Mucosa of descending colon (tissue), 3 donors: ENCODE results near the gene SLC36A2. TPM values are rescaled to one million over a fixed set of nuclear protein-coding genes. Genes with fewer than 3 reads are reported as not detected.

Experiments
- ATAC-seq: fragments of 200-7000 bp; cut with Tn5 transposase; one replicate; pipeline ENCODE4 v1.9.1; 2020; ENCODE audit warnings: mild to moderate bottlenecking, moderate library complexity
- DNase-seq, 3 donors: peaks; one replicate each; pipeline ENCODE4 v3.0.0-alpha.2; 2020
- H3K36me3 ChIP-seq: fragments of 200-600 bp; one replicate; pipeline ENCODE4 v1.8.0; 2021; ENCODE audit warnings: low read depth, mild to moderate bottlenecking
- H3K4me1 ChIP-seq: fragments of 200-600 bp; one replicate; pipeline ENCODE4 v1.8.0; 2021; ENCODE audit warnings: low read depth, mild to moderate bottlenecking
- H3K4me3 ChIP-seq: fragments of 200-600 bp; one replicate; pipeline ENCODE4 v1.8.0; 2021; ENCODE audit warnings: mild to moderate bottlenecking
- H3K9me3 ChIP-seq: fragments of 200-600 bp; one replicate; pipeline ENCODE4 v1.8.0; 2021; ENCODE audit warnings: mild to moderate bottlenecking
- intact Hi-C, 2 donors: fragments of 100-400 bp; cut with DNase I in 1 of 2; cut with micrococcal nuclease in 1 of 2; formaldehyde crosslinking; loops; one replicate each; pipeline versions ENCODE4 v1.11.0 to v1.11.1; 2022; cut with DNase I, micrococcal nuclease
- total RNA-seq, 3 donors: library from RNA; stranded (reverse); fragmentation: NEBNext Ultra II Directional in 2 of 3; extraction: Animal tissue kit (Norgen Biotek cat#: 25700) in 2 of 3; gene quantifications; one replicate each; pipeline versions ENCODE4 v1.2.1 to v1.2.4, GENCODE V29; 2021 to 2023
- TF ChIP-seq, protein P1 (sequence below): fragments of 200-600 bp; IDR thresholded peaks from one replicate; pipeline ENCODE4 v1.8.0; 2022; ENCODE audit warnings: antibody characterized with exemption, mild to moderate bottlenecking
- donor health status: DM: no; HTN: no; CAD: no; lungs with moderate emphysema.
- donor health status: DM: no; HTN: no; CAD: no.
- donor health status: DM: no; HTN: yes; CAD: no.

The SLC36A2 gene
- total RNA-seq, 3 donors from 2014 or later: not detected

DNA sequence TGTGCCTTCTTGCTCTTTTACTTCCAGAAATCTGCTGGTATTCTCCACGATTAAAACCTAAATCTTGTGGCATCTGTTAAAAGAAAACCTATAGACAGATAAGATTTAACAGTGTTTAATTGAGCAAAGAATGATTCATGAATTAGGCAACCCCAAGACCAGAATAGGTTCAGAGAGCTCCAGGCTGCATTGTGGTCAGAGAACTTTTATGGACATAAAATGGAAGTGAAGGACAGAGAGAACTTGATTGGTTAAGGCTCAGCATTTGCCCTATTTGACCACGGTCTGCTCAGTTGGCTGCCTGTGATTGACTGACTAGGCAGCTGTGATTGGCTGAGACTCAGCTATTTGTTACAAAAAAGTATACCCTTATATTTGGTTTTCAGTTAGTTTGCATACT lies 10.4 kb upstream of the SLC36A2 start:
- peaks cover 4% of the 10 kb centered on the region for H3K9me3 ChIP-seq
- H3K4me3 ChIP-seq: no peak overlapping the region
- DNase-seq (no peak), ATAC-seq (no peak)
- TF ChIP-seq, protein P1, sequence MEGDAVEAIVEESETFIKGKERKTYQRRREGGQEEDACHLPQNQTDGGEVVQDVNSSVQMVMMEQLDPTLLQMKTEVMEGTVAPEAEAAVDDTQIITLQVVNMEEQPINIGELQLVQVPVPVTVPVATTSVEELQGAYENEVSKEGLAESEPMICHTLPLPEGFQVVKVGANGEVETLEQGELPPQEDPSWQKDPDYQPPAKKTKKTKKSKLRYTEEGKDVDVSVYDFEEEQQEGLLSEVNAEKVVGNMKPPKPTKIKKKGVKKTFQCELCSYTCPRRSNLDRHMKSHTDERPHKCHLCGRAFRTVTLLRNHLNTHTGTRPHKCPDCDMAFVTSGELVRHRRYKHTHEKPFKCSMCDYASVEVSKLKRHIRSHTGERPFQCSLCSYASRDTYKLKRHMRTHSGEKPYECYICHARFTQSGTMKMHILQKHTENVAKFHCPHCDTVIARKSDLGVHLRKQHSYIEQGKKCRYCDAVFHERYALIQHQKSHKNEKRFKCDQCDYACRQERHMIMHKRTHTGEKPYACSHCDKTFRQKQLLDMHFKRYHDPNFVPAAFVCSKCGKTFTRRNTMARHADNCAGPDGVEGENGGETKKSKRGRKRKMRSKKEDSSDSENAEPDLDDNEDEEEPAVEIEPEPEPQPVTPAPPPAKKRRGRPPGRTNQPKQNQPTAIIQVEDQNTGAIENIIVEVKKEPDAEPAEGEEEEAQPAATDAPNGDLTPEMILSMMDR: no peak
- intact Hi-C loops: no loop called here
- H3K4me1 ChIP-seq: no peaks in the 10 kb centered on the region
- H3K36me3 ChIP-seq: no peaks in the 10 kb centered on the region

GRCh38 chr5:151357097-151357496 lies 9.7 kb upstream of the SLC36A2 start:
- Histone ChIP-seq H3K4me1 (no peaks in the 10 kb centered on the region), H3K9me3 (no peaks in the 10 kb centered on the region), H3K36me3 (no peaks in the 10 kb centered on the region), H3K4me3 (no peak overlapping the region)
- no peak for ATAC-seq
- intact Hi-C loops: no loop called here
- TF ChIP-seq, protein P1: no peak
- no peak for DNase-seq

GRCh38 chr5:151351671-151352070 lies 4.3 kb upstream of the SLC36A2 start:
- ATAC-seq: no peak

DNA sequence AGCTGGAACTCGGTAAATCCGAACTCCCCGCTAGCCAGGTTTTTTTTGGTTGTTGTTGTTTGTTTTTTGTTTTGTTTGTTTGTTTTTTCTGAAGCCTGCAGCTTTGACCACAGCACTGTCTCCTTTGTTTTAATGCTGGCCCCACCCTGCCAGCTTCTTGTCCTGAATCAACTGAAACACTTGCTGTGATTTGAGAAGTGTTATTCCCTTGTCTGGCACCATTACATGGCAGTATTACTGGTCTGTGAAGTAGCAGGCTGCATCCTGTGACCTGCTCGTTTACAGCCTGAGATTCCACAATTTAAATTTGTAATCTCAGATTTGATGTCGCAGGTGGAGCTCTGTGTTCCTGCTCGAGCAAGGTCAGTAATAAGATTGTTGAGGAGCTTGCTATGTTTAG lies 1.4 kb upstream of the SLC36A2 start:
- Histone ChIP-seq H3K9me3 (no peaks in the 10 kb centered on the region), H3K36me3 (no peaks in the 10 kb centered on the region), H3K4me3 (no peak overlapping the region), H3K4me1 (no peaks in the 10 kb centered on the region)
- intact Hi-C loops: no loop called here
- DNase-seq (no peak), ATAC-seq (no peak)
- TF ChIP-seq, protein P1: no peak

More at GRCh38 chr5:151351671-151352070, 4.3 kb upstream of the SLC36A2 start:
- TF ChIP-seq, protein P1: no peak
- Histone ChIP-seq H3K4me1 (no peaks in the 10 kb centered on the region), H3K9me3 (no peaks in the 10 kb centered on the region), H3K36me3 (no peaks in the 10 kb centered on the region), H3K4me3 (no peak overlapping the region)
- DNase-seq: no peak
- intact Hi-C loops: no loop called here

DNA sequence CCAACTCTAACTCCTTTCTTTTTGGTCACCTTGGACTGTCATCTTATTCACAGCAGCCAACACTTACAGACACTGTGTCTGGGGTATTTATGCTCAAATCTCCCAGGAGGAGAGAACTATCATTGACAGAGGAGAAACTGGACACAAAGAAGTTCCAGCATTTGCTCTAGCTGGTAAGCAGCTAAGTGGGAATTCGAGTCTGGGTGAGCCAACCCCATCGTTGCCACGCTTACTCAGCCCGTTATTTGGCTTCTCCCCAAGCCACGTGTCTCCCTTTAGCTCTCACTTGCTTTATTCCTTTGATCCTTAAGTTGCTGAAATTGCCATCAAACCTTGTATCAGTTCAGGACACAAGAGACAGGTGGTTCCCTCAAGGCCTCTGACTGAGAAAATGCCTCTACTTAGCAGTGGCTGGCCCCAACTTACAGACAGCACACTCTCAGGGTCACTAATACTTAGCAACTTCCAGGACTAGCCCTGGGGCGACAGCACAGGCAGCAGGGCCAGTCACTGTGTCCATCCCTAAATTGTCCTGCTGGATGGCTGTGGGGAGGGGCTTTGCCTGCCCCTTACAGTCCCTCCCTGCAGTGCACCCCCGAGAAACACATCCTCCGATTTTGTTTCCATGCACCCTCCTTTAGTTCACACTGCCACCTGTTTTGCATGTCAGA lies 1.4 kb downstream of the SLC36A2 start:
- ATAC-seq (no peak), DNase-seq (no peak)
- no peaks in the 10 kb centered on the region for H3K36me3 ChIP-seq
- intact Hi-C loops: no loop called here
- TF ChIP-seq, protein P1: no peak
- H3K9me3 ChIP-seq: no peaks in the 10 kb centered on the region
- H3K4me1 ChIP-seq: no peaks in the 10 kb centered on the region
- no peak overlapping the region for H3K4me3 ChIP-seq
